Kidney (tissue), 14 donors: ENCODE data around the gene MTIF3. TPM values are rescaled to one million over a fixed set of nuclear protein-coding genes. Genes with fewer than 3 reads are reported as not detected.

Source experiments
- DNase-seq, 5 donors: peaks; one replicate each; pipeline ENCODE4 v3.0.0-alpha.2; 2013 to 2020
- FAIRE-seq: peaks from 2 replicates; lab custom pipeline; 2012; peaks lifted over from hg19 to GRCh38; lab: Jason Lieb, UNC
- H3K27ac ChIP-seq, 2 donors: one replicate each; pipeline ENCODE4 v1.7.0; 2013; ENCODE audit warnings: low read depth in 2 of 2, low read length in 2 of 2, inconsistent platforms in 1 of 2
- H3K27me3 ChIP-seq: one replicate; pipeline ENCODE4 v1.7.1; 2013; ENCODE audit warnings: low read length, inconsistent platforms; ENCODE audit not compliant: control insufficient read depth, insufficient read depth
- H3K36me3 ChIP-seq, 3 donors: one replicate each; pipeline versions ENCODE4 v1.7.0 to v1.7.1; 2013; ENCODE audit warnings: low read length in 3 of 3, control low read depth in 1 of 3, inconsistent platforms in 1 of 3; ENCODE audit not compliant: insufficient read depth in 3 of 3, control insufficient read depth in 2 of 3
- H3K4me1 ChIP-seq, 3 donors: one replicate each; pipeline versions ENCODE4 v1.7.0 to v1.7.1; 2013; ENCODE audit warnings: low read length in 3 of 3, inconsistent platforms in 1 of 3, low read depth in 1 of 3; ENCODE audit not compliant: control insufficient read depth in 2 of 3, insufficient read depth in 2 of 3
- H3K4me3 ChIP-seq, 3 donors: one replicate each; pipeline versions ENCODE4 v1.7.0 to v1.8.1; 2013; ENCODE audit warnings: low read length in 3 of 3, control low read depth in 1 of 3, inconsistent platforms in 1 of 3
- H3K9ac ChIP-seq, 3 donors: one replicate each; pipeline versions ENCODE4 v1.7.0 to v1.7.1; 2013; ENCODE audit warnings: low read length in 3 of 3, control low read depth in 1 of 3, inconsistent platforms in 1 of 3
- H3K9me3 ChIP-seq, 3 donors: one replicate each; pipeline versions ENCODE4 v1.7.0 to v1.7.1; 2013; ENCODE audit warnings: low read length in 3 of 3, control low read depth in 1 of 3, inconsistent platforms in 1 of 3; ENCODE audit not compliant: control insufficient read depth in 2 of 3, insufficient read depth in 1 of 3
- CTCF ChIP-seq: IDR thresholded peaks from 3 replicates; pipeline ENCODE4 v1.5.1; 2012; ENCODE audit warnings: mild to moderate bottlenecking, moderate library complexity, borderline replicate concordance; ENCODE audit not compliant: insufficient read depth; ENCODE audit errors: extremely low read depth
- intact Hi-C: fragments of 100-400 bp; cut with DNase I; formaldehyde crosslinking; loops from one replicate; pipeline ENCODE4 v1.11.1; 2022
- polyA plus RNA-seq: library from polyadenylated mRNA; stranded (reverse); fragments of 350-450 nt; fragmentation: Illumina TruSeq; extraction: RNeasy Lipid Tissue Mini Kit (QIAGEN cat#74804); gene quantifications from one replicate; pipeline ENCODE4 v1.2.3, GENCODE V29; 2014; ENCODE audit warnings: low read depth, low replicate concordance; ENCODE audit not compliant: insufficient read depth
- total RNA-seq: library from RNA; stranded (reverse); fragmentation: NEBNext Ultra II Directional; extraction: Animal tissue kit (Norgen Biotek cat#: 25700); gene quantifications from one replicate; pipeline ENCODE4 v1.2.1, GENCODE V29; 2021
- donor health status: control.
- donor health status: control.
- donor health status: control.
- donor health status: control.
- donor health status: control.
- donor health status: DM: yes; HTN: yes; CAD: no.
- donor health status: Normal renal cell carcinoma (clear cell type).

MTIF3 gene
- total and polyA plus RNA-seq, 2 donors from 2014 or later, result 48.5 to 130 TPM

GRCh38 chr13:27427641-27428040 is 22.7 kb downstream of the MTIF3 start:
- DNase-seq (no peak), FAIRE-seq (no peak)
- H3K4me1 ChIP-seq, result peaks cover 3 to 25% (median 23%) of the 10 kb centered on the region in 3 donors
- intact Hi-C loops, result no loop called here
- no peak for TF ChIP-seq CTCF
- no peak overlapping the region for H3K9ac ChIP-seq
- no peaks in the 10 kb centered on the region for H3K9me3 ChIP-seq
- no peak overlapping the region for H3K27ac ChIP-seq
- H3K27me3 ChIP-seq, result no peaks in the 10 kb centered on the region
- no peak overlapping the region for H3K4me3 ChIP-seq
- peaks cover 2 to 32% (median 15%) of the 10 kb centered on the region in 3 donors for H3K36me3 ChIP-seq

GRCh38 chr13:27425918-27426630 is 24.3 kb downstream of the MTIF3 start:
- Histone ChIP-seq H3K9me3 (no peaks in the 10 kb centered on the region), H3K27me3 (no peaks in the 10 kb centered on the region), H3K4me1 (peaks cover 3 to 25% (median 23%) of the 10 kb centered on the region in 3 donors), H3K36me3 (peaks cover under 1 to 17% (median 11%) of the 10 kb centered on the region in 3 donors), H3K9ac (peak overlapping the region in 2 of 3 donors; percentile 39 to 59), H3K27ac (peak overlapping the region; percentile 87 to 91), H3K4me3 (peak overlapping the region; percentile 55 to 99 (median 78))
- FAIRE-seq, result no peak
- intact Hi-C loops, result no loop called here
- peak; percentile 44 for TF ChIP-seq CTCF
- peak in 3 of 5 donors; percentile 16 to 87 (median 40) for DNase-seq

- H3K4me3 ChIP-seq, result peak overlapping the region; percentile 55 to 99 (median 78)
- peak overlapping the region; percentile 87 to 91 for H3K27ac ChIP-seq
- no peaks in the 10 kb centered on the region for H3K9me3 ChIP-seq
- TF ChIP-seq CTCF, result no peak
- intact Hi-C loops, result no loop called here
- no peak for DNase-seq
- FAIRE-seq, result no peak
- H3K4me1 ChIP-seq, result peaks cover 3 to 25% (median 23%) of the 10 kb centered on the region in 3 donors
- peak overlapping the region; percentile 1 to 62 (median 12) for H3K9ac ChIP-seq
- H3K27me3 ChIP-seq, result no peaks in the 10 kb centered on the region
- peaks cover 0 to 10% (median 9%) of the 10 kb centered on the region in 3 donors for H3K36me3 ChIP-seq
Measured at GRCh38 chr13:27425158-27425917, 25.0 kb downstream of the MTIF3 start.
